Progenitor cell of endocrine pancreas (in vitro differentiated cells): Measurements from ENCODE around the gene KRTAP5-4. TPM values are rescaled to one million over a fixed set of nuclear protein-coding genes. Genes with fewer than 3 reads are reported as not detected.
A peak's percentile ranks its signal among the peaks of the same experiment; 100 is the strongest.
"Not testable (repeated sequence)": the region's sequence is repeated elsewhere in the genome, so short reads cannot be mapped to it uniquely, and the experiment has no call there.

Source experiments
- DNase-seq: peaks from one replicate; pipeline ENCODE4 v3.0.0; 2021; ENCODE audit warnings: low spot score; ENCODE audit not compliant: unreplicated experiment
- H3K27ac Mint-ChIP-seq: 2 replicates; pipeline ENCODE4 v1.8.0; 2021; ENCODE audit warnings: mild to moderate bottlenecking, moderate library complexity, mixed read lengths
- H3K27me3 Mint-ChIP-seq: 2 replicates; pipeline ENCODE4 v1.8.0; 2021; ENCODE audit warnings: mixed read lengths
- H3K36me3 Mint-ChIP-seq: 2 replicates; pipeline ENCODE4 v1.8.0; 2022; ENCODE audit warnings: mixed read lengths; ENCODE audit not compliant: insufficient read depth
- H3K4me1 Mint-ChIP-seq: 2 replicates; pipeline ENCODE4 v1.8.0; 2021; ENCODE audit warnings: low read depth, mixed read lengths
- H3K4me3 Mint-ChIP-seq: 2 replicates; pipeline ENCODE4 v1.8.0; 2021; ENCODE audit warnings: low read depth, mild to moderate bottlenecking, moderate library complexity, mixed read lengths
- H3K9me3 Mint-ChIP-seq: 2 replicates; pipeline ENCODE4 v1.8.0; 2021; ENCODE audit warnings: low read depth, mixed read lengths
- CTCF ChIP-seq: fragments of 200-600 bp; sonication (generic); IDR thresholded peaks from one replicate; pipeline ENCODE4 v1.5.0; 2021; ENCODE audit warnings: antibody characterized with exemption, mild to moderate bottlenecking; ENCODE audit not compliant: unreplicated experiment
- total RNA-seq: library from RNA; stranded (reverse); gene quantifications from 2 replicates; pipeline ENCODE4 v1.2.1, GENCODE V29; 2021

The KRTAP5-4 gene
- total RNA-seq, 1 donor from 2014 or later, result not detected

DNA sequence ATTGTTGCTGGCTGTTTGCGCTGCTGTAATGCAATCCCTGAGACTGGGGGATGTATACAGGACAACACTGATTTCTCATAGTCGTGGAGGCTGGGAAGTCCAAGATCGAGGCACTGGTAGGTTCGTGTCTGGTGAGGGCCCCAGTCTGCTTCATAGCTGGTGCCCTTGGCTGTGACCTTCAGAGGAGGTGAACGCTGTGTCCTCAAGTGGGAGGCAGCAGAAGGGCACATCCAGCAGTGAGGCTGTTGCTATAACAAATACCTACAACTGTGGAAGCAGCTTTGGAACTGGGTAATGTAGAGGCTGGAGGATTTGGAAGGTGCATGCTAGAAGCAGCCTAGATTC is 29.0 kb upstream of the KRTAP5-4 start:
- Mint-ChIP-seq H3K27ac (no peak overlapping the region), H3K4me3 (no peak overlapping the region), H3K27me3 (peaks cover 18% of the 10 kb centered on the region), H3K9me3 (no peaks in the 10 kb centered on the region), H3K4me1 (peaks cover 10% of the 10 kb centered on the region), H3K36me3 (no peaks in the 10 kb centered on the region)
- no peak for DNase-seq
- no peak for TF ChIP-seq CTCF

DNA sequence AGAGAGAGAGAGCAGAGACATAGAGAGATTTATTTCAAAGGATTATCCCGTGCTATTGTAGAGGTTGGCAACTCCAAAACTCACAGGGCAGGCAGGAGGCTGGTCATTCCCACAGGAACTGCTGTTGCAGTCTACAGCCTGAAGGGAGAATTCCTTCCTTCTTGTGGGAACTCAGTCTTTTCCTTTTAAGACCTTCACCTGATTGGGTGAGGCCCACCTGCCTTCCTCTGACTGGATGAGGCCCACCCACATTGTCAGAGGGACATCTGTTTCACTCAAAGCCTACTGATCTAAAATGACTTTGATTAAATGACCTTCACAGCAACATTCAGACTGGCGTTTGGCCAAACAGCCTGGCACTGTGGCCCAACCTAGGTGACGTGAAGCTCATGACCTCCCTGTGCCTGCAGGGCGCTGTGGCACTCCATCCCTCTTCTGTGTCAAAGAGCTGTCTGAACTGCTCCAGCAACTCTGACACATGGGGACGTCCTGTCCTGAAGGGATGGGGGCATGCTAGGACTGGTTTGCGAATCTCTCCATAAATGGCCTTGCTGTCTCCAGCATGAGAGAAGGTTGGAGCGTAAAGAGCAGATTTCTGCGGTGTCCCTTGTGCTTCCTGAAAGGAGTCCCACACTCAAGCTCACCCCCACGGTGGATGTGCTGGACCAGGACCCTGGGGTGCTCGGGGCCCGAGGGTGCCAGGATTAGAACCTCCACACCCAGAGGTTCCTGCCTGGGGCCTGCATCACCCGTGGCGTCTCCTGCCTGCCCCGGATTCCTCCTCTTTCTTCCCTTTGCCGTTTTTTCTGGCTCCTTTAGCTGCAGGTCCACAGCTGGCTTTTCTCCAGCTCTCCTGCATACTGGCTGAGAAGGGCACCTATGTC is 28.3 kb upstream of the KRTAP5-4 start:
- Mint-ChIP-seq H3K27ac (no peak overlapping the region), H3K4me3 (no peak overlapping the region), H3K36me3 (no peaks in the 10 kb centered on the region), H3K9me3 (no peaks in the 10 kb centered on the region), H3K27me3 (peaks cover 21% of the 10 kb centered on the region), H3K4me1 (peaks cover 10% of the 10 kb centered on the region)
- no peak for DNase-seq
- TF ChIP-seq CTCF, result no peak

DNA sequence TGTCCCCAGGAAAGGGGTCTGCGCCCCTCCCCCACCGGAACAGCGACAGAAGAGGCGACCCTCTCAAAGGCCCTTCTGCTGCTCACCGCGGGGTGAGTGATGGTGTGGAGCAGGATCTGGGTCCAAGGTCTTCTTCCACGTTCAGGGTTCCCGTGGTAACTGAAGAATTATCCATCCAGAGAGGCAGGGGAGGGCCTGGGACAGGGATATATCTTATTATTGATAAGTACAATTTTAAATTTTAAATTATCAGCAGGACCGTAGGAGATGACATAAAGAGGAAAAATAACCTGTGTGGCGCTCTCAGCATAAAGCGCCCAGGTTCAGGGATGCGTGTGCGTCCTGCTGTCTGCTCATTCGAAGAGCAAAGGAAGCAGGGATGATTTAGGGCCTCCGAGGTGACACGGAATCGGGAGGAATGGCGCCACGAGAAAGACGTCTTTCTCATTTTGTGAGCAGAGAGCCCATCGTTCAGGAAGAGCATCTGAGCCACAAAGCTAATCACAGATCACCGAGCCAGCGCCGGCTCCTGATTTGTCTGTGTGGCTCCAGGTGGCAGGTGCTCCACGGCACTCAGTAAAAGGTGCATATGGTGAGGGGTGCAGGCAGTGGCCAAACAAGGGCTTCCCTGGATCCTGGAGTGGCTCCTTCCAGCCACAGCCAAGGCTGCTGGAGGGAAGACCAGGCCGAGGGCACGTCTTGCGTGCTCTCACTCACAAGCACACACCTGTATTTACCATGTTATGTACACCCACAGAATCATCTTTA is 26.9 kb upstream of the KRTAP5-4 start:
- no peaks in the 10 kb centered on the region for H3K9me3 Mint-ChIP-seq
- no peak for TF ChIP-seq CTCF
- DNase-seq, result no peak
- H3K27me3 Mint-ChIP-seq, result peaks cover 26% of the 10 kb centered on the region
- H3K4me3 Mint-ChIP-seq, result no peak overlapping the region
- no peak overlapping the region for H3K27ac Mint-ChIP-seq
- H3K4me1 Mint-ChIP-seq, result no peaks in the 10 kb centered on the region
- no peaks in the 10 kb centered on the region for H3K36me3 Mint-ChIP-seq

DNA sequence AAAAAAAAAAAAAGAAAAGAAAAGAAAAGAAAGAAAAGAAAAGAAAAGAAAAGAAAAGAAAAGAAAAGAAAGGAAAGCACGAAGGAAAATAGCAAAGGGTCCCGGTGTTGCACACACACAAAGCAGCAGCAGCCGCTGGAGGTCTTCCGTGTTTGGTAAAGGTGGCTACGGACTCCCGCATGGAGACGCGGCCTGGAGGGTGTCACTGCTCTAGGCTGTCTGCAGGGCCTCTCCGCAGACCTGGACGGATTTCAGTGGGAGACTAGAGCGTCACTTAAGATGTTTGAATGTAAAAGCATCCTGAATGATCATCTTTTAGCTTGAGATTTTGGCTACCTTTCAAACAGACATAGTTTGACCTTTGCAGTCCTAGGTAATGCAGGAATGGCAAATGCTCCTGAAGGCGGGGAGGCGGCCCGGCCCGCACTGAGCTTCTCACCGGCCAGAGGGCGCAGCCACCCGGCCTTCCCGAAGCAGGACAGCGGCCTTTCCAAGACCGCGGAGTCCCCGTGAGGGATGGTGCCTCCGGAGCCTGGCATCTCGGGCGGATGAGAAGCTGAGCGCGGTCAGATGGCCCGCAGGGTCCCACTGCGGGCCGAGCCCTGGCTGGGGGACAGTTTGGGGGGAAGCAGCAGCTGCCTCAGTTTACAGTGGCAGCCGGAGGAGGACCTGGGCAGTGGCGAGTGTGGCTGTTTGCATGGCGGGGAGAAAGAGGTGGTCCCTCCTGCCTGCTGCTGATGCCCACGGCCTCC is 26.1 kb upstream of the KRTAP5-4 start:
- Mint-ChIP-seq H3K4me3 (no peak overlapping the region), H3K36me3 (no peaks in the 10 kb centered on the region), H3K9me3 (no peaks in the 10 kb centered on the region), H3K27ac (peak overlapping the region; percentile 67), H3K4me1 (no peaks in the 10 kb centered on the region), H3K27me3 (peaks cover 26% of the 10 kb centered on the region)
- no peak for TF ChIP-seq CTCF
- DNase-seq, result no peak

- H3K36me3 Mint-ChIP-seq, H3K27ac Mint-ChIP-seq, H3K4me1 Mint-ChIP-seq, H3K9me3 Mint-ChIP-seq, DNase-seq, H3K4me3 Mint-ChIP-seq: not testable (repeated sequence)
- peaks cover 23% of the 10 kb centered on the region for H3K27me3 Mint-ChIP-seq
Observed at GRCh38 chr11:1646540-1646939, 24.6 kb upstream of the KRTAP5-4 start.
